ENCODE measurements around the gene PRSS27.
"Not testable (repeated sequence)": the region's sequence is repeated elsewhere in the genome, so short reads cannot be mapped to it uniquely, and the experiment has no call there.

Gene PRSS27

DNA sequence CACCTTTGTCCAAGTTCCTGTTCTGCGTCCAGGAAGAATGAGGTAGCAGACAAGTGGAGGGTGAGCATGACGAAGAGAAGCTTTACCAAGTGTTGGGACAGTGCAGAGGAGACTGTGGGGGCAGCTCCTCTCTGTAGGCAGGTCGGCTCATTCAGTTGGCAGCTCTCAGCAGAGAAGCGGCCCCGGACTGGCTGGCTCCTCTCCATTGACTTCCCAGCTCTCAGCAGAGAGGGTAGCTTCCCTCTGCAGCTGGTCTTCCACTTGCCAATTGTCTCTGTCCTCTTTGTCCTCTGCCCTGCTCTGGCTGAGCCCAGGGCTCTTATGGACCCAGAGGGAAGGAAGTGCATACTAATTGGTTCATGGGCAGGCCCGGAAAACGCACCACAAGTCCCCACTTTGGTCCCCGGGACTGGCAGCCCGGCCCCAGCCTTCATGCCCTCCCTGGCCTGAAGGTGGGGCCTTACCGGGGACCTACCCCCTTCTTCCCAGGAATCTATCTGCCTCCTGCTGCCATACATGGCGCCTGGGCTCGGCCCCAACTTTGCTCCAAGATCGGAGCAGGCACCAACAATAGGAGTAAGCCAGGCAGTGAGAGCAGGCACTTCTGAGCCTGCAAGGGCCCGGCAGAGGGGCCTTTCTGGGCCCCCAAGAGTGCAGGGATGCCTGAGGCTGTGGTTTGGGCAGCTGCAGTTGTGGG, 27.6 kb downstream of the PRSS27 start:
- no peak for DNase-seq

DNA sequence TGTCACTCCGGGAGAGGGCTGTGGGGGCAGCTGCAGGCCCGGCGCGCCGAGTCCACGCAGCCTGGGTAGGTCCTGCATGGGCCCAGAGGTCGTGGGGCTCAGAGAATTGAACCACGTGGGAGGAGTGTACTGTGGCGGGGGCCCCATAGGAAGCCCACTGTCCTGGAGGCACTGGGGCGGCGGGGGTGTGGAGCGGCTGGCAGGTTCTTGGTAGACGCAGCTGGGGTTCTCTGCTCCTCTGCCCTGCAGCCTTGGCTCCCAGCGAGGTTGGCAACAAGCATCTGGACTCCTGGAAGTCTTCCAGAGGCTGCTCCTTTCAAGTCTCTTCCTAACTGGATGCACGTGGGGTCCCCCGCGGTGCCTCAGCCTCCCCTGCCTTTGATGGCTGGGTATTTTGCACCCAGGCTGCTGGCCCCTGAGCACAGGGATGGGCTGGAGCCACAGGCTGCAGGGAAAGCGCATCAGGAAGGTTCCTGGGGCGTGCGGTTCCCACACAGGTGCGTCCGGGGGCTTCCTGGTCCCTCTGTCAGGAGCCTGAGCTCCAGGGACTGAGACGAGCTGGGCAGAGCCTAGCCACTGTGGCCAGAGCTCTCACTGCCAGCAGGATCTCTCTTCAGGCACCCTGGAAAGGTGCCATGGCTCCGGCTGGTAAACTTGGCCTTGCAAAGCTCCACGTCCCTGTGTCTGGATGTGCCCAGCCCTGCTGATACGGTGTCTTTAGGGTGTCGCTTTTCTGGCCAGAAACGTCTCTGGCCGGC, 28.4 kb downstream of the PRSS27 start:
- no peak for DNase-seq

DNA sequence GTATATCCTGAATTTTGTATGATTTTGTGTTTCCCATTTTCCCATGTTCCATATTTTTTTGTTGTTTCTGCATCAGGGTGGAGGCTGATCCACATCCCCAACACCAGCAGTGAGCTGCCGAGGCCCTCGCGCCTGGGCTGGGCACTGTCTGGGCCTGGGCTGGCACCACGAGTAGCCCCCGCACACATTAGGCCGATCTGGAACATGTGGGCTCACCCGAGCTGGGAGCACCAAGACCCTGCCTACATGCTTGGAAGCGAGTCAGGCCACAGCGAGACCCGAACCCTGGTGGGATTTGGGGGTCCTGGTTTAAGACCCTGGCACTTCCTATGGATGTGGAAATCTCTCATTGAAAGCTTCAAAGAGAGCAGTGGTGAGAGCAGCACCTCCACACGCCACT, 29.2 kb downstream of the PRSS27 start:
- DNase-seq = no peak

DNA sequence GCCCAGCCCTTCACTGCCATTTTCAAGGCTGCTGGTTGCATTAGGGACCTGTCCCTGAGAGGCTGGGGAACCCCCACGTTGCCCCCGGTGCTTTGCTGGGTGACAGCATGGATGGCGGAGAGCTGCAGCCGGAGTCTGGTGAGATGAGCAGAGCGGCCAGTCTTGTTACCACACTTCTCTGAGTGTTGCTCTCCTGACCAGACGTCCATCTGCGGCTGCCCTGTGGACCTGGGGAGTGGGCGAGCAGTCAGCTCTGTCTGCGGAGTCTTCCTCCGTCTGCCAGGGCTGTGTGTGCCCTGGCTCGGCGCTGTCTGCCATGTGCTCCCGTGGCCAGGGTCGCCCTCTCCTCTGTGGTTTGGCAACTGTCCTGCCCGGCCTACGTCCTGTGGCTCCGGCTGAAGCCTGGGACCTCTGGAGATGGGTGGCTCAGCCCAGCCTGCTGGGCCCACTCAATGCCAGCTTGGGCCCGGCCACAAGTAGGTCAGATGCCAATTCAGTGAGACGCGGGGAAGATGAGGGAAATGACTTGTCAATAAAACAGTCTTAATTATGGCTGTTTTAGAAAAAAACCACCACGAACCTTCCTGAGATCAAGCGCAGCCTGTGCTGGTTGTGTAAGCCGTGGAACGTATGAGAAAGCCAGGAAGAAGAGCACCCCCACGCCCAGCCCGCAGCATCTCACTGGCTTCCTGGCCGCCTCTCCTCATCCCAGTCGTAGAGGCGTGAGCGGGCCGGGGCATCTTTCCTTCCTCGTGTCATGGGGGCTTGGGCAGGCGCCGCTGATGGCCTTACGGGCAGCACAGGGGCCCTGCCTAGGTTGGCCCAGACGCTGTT, 29.8 kb downstream of the PRSS27 start:
- no peak for DNase-seq

DNA sequence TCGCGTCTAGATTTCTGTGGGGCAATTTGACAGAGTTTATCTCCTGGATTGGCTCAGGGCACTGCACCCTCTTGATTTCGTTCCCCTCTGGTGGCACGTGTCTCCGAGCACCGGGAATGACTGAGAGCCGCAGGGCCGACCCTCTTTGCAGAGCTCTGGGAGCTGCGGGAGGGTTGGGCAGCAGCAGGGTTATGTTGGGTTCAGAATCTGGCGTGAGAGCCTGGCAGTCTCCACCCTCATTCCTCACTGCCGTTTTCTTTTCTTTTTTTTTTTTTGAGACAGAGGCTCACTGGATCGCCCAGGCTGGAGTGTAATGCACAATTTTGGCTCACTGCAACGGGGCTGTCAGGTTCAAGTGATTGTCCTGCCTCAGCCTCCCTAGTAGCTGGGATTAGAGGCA, 30.6 kb downstream of the PRSS27 start:
- not testable (repeated sequence) for DNase-seq

DNA sequence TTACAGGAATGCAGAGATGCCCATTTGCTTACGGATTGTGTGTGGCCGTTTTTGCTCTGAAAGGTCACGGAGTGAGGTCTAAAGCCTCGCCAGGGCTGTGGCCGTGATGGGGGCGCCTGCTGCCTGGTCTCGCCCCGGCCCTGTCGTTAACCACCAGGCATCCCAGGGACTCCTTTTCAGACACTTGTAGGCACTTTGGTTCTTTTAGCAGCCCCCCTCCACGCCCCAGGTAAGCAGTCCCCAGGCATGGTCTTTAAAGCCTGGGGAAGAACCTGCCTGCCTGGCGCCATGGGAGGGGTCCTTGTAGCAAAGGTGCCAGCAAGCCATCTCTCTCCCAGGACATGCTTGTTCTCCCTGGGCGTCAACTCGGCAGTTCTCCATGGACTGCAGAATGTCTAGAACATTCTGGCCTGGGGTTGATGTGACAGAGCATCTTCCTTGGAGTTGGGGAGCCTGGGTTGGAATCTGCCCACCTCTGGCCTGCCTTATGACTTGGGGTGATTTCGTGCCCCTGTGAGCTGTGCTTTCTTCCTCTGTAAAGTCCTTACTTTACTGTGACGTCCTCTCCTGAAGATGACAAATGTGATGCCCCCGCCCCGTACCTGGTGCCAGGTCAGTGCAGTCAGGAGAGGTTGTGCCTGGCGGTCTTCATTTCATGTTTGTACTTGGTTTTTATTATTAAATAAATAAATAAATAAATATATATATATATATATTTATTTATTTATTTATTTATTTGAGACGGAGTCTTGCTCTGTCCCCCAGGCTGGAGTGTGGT, 32.3 kb downstream of the PRSS27 start:
- DNase-seq = no peak

DNA sequence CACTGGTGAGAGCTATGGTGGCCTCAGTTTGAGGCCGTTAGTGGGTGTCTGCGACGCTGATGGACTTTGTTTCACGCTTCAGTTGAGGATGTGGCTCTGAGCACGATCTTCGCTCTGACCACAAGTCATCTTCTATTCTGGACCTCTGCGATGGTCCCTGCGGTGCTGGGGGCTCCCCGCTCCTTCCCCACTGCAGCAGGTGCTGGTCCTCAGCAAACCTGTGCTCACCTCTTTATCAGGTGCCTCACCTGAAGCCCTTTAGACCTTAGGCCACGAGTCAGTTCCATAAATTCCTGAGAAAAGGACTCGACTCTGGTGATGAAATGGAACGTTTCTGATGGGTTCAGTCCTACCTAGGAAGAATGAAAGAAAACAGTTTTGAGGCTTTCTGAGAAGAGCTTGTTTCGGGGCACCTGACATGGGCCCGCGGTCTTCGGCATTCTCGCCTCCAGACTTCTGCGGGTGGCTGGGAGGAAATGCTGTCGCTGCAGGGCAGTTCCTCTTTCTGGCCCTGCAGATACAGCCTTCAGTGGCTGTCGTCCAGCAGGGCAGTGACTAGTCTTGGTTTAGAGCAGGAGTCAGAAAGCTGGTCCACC, 33.0 kb downstream of the PRSS27 start:
- DNase-seq = no peak

DNA sequence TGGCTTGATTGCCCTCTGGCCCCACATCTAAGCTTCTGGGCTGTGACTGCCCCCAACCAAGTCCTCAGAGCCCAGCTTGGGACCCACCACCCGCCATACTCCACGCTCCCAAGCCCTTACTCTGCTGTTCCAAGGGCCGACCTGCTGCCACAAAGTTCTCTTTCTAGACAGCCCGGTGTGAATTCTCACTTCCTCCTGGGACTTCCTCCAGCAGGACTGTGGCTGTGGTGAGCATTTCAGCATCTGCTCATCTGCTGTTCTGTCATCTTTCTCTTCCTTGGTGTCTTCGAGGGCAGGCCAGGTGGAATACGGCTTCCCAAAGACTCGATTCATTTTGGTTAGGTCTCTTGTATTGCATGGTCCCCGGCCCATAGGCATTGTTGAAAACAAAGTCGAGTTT, 33.9 kb downstream of the PRSS27 start:
- DNase-seq = not testable (repeated sequence)

DNA sequence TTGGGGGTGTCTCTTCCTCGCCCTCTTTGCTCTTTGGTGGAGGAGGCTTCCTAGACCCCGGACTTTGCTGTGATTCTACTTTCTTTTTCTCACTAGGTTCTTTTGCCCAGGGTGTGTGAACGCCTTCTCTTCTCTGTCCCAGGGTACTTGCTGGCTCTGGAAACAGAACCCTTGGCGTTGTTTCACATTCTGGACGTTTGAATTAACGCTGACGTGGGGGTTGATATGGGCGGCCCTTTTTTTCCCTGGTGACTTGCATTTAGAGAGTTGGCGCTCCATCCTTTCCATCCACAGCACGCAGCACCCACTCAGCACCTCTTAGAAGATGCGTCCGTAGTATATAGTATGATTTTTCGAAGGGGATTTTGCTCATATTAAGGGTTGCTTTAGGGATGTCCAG, 37.0 kb downstream of the PRSS27 start:
- not testable (repeated sequence) for DNase-seq

DNA sequence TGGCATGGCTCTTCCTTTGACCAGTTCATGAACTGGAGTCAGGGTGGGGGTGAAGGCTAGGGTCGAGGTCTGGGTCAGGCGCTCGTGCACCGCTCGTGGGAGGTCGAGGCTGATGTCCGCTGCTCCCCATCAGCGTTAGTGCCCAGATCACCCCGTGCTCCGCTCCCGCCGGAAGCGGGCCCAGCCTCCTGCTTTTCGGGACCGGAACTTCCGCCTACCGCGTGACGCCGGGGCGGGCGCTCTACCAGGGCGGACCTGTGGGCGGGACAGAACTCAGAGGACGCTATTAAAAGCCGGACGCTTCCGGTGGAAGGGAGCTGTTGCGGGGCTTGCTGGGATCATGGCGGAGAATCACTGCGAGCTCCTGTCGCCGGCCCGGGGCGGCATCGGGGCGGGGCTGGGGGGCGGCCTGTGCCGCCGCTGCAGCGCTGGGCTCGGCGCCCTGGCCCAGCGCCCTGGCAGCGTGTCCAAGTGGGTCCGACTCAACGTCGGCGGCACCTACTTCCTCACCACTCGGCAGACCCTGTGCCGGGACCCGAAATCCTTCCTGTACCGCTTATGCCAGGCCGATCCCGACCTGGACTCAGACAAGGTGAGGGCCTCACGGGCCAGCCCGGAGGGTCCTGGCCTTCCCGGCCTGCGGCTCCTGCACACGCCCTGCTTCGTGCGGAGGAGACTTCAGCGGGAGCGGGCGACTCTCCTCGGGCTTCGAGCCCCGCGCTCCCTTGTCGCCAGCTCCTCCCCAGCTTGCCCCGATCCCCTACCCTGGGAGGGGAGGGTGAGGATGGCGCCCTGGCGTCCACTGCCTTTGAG, 37.6 kb downstream of the PRSS27 start, which contains the start of gene KCTD5:
Gene KCTD5, plus strand, starts transcription at position 315 of the 813 bp plus-strand sequence. Its CDS starts 26 bp downstream, at position 341.
- peak; percentile 59 for DNase-seq

DNA sequence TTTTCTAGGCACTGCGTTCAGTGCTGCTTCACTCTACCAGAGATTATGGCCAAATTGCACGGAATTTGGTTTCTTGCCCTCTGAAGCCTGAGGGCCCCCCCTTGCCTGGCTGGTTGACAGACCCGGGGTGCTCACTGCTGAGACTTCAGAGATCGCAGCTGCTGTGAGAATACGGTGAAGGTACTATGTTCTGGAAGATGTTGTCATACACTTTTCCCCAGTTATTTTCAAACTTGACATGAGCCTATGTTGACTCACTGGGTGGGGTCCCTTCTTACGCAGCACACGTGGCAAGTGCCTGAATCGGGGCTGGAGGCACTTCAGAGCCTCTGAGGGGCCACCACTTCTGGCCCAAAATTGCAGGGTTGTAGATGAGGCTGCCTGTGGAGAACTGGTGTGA, 39.7 kb downstream of the PRSS27 start:
- DNase-seq = not testable (repeated sequence)

DNA sequence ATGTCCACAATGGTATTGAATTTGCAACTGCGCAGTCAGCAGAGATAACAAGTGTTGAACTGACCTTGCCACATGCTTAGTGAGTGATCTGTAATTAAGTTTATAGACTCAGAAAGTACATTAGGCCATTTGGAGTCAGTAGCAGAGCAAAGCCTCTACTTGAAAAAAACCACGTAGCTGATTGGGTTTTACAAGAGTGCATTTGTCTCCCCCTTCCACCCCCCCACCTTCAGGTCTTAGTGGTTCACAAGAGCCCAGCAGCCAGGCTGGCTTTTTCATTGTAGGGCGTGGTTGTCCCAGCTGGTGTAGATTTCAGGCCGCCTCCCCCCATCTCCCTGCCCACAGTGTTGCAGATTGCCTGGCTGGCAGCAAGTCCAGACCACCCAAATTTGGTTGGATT, 40.1 kb downstream of the PRSS27 start:
- DNase-seq = not testable (repeated sequence)

DNA sequence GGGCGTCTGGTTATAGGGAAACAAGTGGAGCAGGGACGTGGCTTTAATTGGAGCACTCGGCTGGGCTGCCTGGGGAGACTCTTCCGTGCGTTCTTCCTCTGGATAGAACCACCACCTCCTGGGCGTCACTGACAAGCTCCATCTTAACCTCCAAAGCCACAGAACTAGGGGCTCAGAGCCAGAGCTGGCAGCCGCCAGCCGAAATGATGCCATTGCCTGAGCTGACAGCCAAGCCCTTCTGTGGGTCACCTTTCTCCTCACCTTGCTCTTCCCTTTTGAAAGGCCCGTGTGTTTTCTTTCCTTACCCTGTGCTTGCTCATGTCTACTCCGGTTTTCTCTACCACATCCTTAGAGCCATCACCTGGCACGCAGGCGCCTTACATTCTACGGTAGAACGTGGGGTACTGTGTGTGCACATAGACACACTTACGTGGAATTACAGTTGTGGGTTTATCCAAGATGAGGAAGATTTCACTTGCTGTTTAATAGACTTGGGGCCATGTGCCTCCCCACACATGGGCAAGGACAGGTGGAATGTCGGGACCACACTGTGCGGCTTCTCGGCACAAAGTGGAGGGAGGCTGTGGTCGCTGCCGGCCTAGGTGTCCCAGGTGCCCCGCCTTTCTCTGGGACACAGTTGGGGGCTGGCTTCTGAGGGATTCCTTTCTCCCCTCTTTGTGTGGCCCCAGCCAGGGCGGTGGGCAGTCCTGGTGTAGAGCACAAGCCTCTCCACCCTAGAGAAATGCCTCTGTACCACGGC, 41.6 kb downstream of the PRSS27 start:
- DNase-seq = not testable (repeated sequence)

DNA sequence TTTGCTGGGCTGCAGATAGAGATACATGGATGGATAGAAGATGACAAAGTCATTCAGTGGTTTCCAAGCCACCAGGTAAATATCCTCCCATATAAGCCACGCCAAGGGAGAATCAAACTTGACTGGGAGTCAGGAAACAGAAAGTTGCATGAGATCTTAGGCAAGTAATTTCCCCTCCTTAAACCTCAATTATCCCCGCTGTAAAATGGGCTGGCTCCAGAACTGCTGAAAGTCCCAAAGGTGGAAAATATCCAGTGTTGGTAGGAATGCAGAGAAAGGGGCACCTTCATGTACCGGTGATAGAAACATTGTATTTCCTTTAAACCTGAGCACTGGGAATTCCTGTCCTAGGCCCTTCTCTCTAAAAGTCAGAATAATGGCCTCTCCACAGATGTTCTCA, 43.1 kb downstream of the PRSS27 start:
- DNase-seq = not testable (repeated sequence)

DNA sequence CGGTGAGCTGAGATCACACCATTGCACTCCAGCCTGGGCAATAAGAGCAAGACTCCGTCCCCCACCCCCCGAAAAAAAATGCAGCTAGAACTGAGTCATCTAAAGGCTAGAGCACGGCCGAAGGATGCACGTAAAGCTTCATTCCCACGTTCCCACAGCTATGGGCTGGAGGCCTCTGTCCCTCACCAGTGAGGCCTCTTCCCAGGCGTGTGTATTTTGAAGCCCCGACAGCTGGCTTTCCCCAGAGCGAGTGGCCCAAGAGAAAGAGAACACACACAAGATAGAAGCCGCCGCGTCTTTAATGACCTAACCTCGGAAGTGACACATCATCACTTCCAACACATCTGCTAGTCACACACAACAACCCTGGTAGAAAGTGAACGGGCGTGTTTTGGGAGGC, 44.3 kb downstream of the PRSS27 start:
- DNase-seq = no peak

DNA sequence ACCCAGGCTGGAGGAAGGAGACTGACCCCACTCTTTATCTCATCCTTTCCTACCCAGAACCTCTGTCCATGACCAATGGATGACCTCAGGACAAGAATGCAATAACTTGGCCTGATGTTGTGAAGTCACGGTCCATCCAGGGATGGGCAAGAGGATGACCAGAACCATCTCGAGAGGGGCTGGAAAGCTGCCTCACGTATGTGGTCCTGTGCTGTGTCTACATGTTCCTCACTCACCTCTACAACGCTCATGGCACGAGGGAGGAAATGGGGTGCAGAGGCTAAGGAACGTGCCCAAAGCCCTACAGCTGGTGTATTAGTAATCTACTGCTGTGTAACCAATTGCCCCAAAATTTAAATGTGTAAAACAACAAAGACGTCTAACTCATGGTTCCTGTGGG, 45.0 kb downstream of the PRSS27 start:
- no peak for DNase-seq

DNA sequence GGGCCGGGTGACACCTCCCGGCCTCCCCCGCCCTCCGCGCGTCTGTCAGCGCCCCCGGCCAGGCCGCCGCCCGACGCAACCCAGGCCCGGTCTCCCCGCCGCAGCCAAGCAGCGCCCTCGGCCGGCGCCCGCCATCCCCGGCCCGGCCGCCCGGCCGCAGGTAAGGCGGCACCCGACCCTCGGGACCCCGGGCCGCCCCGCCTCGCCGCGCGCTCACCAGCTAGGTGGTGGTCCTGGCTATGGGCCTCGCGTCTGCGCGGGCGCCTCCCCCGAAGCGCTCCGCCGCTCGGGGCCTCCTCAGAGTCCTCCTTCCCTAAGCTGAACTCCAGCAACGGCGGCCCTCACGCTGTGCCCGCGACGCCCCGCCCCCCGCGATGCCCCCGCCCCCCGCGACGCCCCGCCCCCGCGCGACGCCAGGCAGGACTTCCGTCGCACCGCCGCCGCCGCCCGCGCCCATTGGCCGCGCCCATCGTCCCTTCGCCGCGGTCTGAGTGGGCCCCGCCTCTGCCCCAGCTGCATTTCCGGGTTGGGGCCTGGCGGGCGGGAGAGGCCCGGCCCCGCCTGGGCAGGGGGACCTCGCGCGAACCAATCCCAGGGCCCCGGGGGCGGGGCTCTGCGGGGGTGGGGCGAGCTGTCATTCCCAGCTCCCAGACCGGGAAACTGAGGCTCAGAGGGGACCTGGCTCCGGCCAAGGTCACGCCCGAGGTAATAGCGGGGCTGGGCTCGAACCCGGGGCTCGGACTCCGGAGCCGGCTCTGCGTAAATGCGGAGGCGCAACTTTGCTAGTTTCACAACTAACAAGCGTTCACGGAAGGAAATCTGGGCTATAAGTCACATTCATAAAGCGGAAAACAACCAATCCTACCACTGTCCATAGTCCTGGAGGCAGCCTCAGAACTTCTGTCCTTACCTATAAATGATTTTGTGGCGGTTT, 46.7 kb downstream of the PRSS27 start:
- DNase-seq = peak; percentile 34

DNA sequence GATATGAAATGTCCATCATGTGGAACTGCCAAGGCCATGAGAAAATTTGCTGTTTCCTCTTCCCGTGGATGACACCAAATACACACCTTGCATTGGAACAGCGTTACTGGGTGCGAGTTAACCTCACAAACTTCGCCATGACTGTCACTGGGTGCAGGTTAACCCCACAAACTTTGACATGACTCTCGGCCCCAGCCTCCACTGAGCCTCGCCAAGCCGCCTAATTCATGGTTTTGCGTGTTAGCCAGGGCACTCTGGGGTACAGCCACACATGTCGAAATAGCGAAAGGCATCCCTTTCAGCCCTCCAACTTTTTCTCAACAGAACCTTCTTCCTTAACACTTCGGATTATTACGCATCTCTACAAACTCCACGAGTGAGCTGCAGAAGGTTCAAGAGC, 48.3 kb downstream of the PRSS27 start:
- no peak for DNase-seq

DNA sequence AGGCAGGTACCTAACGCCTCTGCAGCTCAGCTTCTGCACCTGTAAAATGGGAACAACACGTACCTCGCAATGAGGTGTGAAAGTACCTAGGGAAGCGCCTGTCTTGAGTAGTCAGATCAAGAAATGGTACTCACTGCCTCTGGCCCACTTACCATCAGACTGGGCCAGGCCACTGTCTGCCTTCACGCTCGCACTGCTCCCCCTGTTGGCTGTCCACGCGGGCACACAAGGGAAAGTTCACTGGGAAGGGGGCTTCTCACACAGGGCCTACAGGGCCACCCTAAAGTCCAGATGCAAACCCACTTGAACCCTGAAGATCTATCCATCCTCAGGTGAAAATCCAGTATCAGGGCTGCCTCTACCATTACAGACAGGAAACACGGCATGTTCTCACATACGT, 48.8 kb downstream of the PRSS27 start:
- not testable (repeated sequence) for DNase-seq

Data from SIG-M5 (cell line).